NCI-H187 treated with DMSO at 0.1 percent for 48 hours (cell line): ENCODE data around the gene ARRDC2.
"Not testable (repeated sequence)": the region's sequence is repeated elsewhere in the genome, so short reads cannot be mapped to it uniquely, and the experiment has no call there.

Experiments used
- DNase-seq: peaks from one replicate; lab custom pipeline; 2025; lab: John Stamatoyannopoulos, UW

Gene ARRDC2

GRCh38 chr19:17989425-17990094, 18.4 kb upstream of the ARRDC2 start:
- no peak for DNase-seq

GRCh38 chr19:17993076-17993813, 14.7 kb upstream of the ARRDC2 start:
- no peak for DNase-seq

GRCh38 chr19:17996826-17997316, 11.1 kb upstream of the ARRDC2 start:
- DNase-seq, result no peak

- no peak for DNase-seq
Measured at GRCh38 chr19:17997969-17998826, 9.8 kb upstream of the ARRDC2 start.

- no peak for DNase-seq
Measured at GRCh38 chr19:17998827-17999150, 9.2 kb upstream of the ARRDC2 start.

- no peak for DNase-seq
Measured at GRCh38 chr19:17999684-18000479, 8.1 kb upstream of the ARRDC2 start.

- DNase-seq, result no peak
Measured at GRCh38 chr19:18000480-18000914, 7.5 kb upstream of the ARRDC2 start.

- no peak for DNase-seq
Measured at GRCh38 chr19:18000915-18001776, 6.8 kb upstream of the ARRDC2 start.

- DNase-seq, result no peak
Measured at GRCh38 chr19:18001777-18002345, 6.1 kb upstream of the ARRDC2 start.

GRCh38 chr19:18002347-18002850, 5.6 kb upstream of the ARRDC2 start:
- DNase-seq, result no peak

- DNase-seq, result not testable (repeated sequence)
Measured at GRCh38 chr19:18005750-18006149, 2.2 kb upstream of the ARRDC2 start.

- DNase-seq, result no peak
Measured at GRCh38 chr19:18007044-18007916, 690 bp upstream of the ARRDC2 start.

GRCh38 chr19:18008814-18009213, 844 bp downstream of the ARRDC2 start:
- DNase-seq, result no peak

GRCh38 chr19:18009412-18010066, 1.6 kb downstream of the ARRDC2 start:
- DNase-seq, result no peak

- DNase-seq, result no peak
Measured at GRCh38 chr19:18010149-18010548, 2.2 kb downstream of the ARRDC2 start.

- DNase-seq, result no peak
Measured at GRCh38 chr19:18013210-18014111, 5.5 kb downstream of the ARRDC2 start.

- DNase-seq, result no peak
Measured at GRCh38 chr19:18014197-18014596, 6.2 kb downstream of the ARRDC2 start.
